GM20431 (cell line): Measurements from ENCODE around the gene SNF8.

Source experiments
- in situ Hi-C: fragments of 300-500 bp; cut with MseI, MboI; formaldehyde crosslinking; loops from one replicate; pipeline ENCODE4 v1.15.0; 2020; ENCODE audit warnings: low sequenced_read_pairs; ENCODE audit not compliant: unreplicated experiment

The SNF8 gene

DNA sequence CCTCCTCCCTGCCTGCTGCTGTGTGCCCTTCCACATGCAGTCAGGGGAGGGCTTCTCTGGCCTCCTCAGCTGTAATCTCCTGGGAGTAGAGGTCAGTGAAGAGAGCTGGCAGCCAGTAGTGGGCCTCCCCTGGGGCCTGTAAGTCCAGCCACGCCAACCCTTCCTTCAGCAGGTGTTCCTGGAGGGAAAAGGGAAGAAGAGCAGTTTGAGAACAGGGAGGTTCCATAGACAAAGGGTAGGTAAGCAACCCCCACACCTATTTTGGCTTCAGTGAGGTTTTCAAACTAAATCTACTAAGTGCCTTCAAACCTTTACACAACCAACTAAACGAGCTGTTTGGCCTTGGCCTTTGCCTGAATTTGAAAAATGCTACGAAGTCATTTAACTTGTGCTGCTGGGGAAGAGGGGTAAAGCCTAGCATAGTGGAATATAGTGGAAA, 14.2 kb downstream of the SNF8 start:
- in situ Hi-C loops: no loop called here

DNA sequence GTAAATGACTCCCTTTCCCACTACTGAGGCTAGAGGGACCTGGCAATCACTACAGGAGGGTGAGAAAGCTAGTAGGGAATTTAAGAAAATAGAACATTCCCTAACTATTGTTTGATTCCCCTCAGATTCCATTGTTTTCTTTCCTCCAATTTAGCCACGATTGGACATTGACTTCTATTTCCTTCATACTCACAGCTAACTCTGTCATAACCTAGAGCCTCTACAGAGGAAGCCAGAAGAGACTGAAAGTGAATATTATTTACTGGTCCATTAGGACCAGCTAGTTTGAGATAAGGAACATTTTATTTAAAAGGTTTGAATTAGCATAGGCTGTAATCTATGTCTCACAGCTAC, 14.9 kb downstream of the SNF8 start:
- in situ Hi-C loops: no loop called here

- in situ Hi-C loops: no loop called here
Measured at GRCh38 chr17:48928876-48929811, 15.5 kb downstream of the SNF8 start.

DNA sequence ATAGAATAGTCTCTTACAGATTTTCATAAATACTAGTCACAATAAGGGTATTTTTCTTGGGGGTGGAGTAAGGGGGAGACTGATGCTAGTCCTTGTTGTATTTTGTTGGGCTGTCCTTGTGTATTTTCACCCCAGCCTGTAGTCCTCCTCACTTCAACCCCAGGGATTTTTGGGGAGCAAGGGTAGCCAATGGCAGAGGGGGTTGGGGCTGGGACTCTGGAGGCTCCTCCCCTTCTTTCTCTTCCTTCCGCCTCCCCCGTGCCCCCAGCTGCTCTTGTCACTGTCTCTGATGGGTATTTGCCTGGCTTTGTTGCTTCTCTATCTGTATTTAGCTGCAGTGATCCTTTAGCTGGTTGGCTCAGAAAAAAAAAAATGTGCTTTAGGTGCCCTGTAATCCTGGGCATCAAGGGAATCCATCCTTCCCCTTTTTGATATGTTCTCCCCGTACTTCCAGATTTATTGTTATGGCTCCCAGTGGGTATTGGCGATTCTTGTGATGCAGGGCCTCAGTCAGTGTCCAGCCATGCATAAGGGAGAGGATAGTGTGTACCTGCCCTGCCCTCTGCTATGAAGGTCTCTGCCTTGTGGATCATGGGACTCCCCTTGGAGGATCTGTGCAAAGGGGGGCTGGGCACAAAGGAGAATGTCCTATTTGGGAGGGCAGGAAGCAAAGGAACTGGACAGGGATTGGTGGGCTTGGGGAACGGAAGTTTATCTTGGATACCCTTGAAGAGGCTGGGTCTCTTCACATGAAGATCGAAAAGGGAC, 16.5 kb downstream of the SNF8 start:
- in situ Hi-C loops: no loop called here

DNA sequence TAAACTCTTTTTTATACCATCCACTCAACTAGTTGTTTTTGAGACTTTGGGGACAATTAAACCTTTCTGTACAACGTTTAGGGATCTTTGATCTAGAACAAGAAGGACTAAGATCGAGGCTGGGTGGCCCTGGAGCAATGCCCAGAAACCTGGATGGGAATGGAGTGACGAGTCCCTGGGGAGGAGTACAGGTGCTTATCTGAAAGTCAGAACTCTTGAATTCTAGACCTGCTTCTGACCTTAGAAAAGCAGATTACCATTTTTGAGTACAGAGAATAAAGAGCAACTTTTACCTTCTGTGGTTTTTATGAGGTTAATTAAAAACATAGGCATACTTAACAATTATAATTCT, 18.7 kb downstream of the SNF8 start:
- in situ Hi-C loops: no loop called here

DNA sequence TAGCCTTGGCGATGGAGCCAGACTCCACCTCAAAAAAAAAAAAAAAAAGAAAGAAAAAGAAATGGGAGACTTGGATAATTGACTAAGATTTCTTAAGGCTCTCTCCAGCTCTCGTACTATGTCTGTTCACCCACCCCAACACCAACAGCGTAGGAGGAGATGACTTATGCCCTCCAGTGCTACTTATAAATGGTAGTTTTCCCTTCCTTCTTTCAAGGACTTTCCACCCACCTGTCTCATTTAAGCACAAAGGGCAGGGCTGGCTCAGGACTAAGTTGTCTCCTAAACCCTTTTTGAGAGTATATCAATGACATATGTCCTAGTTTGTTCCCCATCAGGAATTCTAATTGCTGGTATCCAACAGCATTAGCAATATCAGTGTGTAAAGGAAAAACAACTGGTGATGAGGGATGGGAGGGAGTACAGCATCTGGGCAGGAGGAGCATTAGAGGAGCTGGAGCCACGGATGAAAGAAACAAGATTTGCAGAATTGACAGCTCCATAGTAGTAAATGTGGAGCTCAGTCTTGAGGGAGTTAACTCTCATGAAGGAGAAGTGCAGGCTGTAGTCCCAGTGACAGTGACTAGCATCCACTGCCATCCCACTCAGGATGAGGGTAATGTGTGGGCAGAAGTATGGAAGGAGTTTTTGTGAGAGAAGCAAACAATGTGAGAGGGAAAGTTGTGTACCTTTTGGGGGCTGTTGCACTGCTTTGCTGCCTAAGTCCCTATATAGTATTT, 19.2 kb downstream of the SNF8 start:
- in situ Hi-C loops: no loop called here

DNA sequence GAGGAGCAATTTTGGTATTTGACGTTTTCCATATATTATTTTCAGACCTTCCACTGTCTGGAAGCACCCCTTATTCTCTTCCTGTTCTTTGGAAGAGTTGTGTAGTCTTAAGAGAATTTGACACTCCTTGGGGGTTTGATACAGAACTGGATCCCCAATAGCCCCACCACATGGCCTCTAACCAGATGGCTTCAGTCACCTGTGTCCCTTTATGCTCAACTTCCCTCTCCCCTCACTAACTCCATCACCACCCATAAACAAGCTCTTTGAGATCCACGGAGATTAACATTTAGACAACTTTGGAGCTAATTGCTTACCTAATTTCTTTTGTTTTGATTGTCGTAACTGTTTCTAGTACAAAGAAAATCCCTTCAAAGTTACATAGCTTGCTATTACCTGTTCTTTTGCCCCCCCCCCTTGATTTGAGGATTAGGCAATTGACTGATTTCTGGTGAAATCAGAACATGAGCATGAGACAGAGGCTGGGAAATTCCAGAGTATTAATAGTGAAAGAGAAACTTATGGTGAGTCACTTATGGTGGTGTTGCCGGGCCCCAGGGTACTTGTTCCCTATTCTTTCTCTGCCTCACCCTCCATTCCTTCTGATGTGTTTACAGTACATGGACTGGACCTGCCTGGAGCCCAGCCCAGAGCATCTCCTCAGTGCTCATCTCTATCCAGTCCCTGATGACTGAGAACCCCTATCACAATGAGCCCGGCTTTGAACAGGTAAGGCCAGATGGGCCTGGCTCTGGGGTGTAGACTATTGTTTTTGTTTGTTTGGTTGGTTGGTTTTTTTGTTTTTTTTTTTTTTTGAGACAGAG, 29.0 kb downstream of the SNF8 start:
- in situ Hi-C loops: no loop called here

DNA sequence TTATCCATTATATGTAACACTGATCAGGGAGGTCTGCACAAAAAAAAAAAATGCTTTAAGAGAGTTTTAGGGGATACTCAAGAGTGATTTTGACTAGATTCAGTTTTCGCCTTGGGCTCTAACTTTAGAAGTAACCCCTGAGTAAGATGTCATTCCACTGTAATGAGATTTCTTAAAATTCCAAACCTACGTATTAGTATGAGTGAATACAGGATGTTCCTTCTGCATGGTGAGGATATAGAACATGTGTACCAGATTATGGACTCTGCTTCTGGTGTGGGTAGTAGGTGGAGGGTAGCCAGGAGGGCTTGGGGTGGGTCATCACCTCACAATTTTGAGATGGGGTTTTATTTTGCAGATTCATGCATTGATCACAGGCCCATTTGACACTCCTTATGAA, 32.2 kb downstream of the SNF8 start:
- in situ Hi-C loops: no loop called here

DNA sequence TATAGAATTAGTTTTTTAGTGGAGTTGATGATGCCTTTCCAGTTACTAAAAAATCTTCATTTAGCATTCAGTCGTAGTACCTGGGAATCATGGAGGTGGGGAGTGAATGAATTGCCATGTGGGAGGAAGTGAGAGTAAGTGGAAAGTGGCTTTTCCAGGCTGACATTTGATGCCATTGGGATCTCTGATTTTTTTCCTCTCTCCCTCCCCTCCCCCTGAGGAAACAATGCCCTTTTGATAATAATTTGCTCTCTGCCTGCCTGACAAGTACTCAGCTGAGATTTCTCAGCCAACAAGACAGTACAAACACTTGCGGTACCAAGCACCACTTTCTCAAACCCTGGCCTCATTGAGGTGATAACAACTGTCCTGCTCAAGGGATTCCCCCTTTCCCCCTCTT, 34.3 kb downstream of the SNF8 start:
- in situ Hi-C loops: no loop called here

DNA sequence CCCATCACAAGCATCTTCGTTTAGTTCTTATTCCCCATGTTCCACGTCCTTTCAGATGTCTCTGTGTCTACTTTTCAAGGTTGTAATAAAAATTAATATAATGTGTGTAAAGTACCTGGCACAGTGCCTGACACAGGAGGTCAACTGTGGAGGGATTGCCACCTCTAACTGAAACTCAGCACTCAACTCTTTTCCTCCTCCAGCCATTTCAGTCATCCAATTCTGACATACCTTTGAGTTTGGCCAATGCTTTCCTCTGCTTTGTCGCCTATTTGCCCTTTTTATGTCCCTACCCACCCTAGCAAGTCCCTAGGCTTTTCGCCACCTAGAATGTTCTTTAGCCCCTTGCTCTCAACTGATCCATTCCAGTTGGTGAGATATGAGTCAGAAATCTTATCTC, 34.9 kb downstream of the SNF8 start:
- in situ Hi-C loops: no loop called here

GRCh38 chr17:48908853-48909394, 35.7 kb downstream of the SNF8 start:
- in situ Hi-C loops: no loop called here

GRCh38 chr17:48908047-48908843, 36.4 kb downstream of the SNF8 start, which contains the start of gene UBE2Z:
UBE2Z (plus strand) TSS chr17:48908407; CDS start chr17:48908504, 97 bp downstream.
- in situ Hi-C loops: no loop called here

- in situ Hi-C loops: no loop called here
Measured at GRCh38 chr17:48907713-48908046, 37.0 kb downstream of the SNF8 start.

- in situ Hi-C loops: no loop called here
Measured at GRCh38 chr17:48905987-48906515, 38.6 kb downstream of the SNF8 start.

- in situ Hi-C loops: no loop called here
Measured at GRCh38 chr17:48904428-48904827, 40.2 kb downstream of the SNF8 start.

GRCh38 chr17:48903401-48903800, 41.2 kb downstream of the SNF8 start:
- in situ Hi-C loops: no loop called here

DNA sequence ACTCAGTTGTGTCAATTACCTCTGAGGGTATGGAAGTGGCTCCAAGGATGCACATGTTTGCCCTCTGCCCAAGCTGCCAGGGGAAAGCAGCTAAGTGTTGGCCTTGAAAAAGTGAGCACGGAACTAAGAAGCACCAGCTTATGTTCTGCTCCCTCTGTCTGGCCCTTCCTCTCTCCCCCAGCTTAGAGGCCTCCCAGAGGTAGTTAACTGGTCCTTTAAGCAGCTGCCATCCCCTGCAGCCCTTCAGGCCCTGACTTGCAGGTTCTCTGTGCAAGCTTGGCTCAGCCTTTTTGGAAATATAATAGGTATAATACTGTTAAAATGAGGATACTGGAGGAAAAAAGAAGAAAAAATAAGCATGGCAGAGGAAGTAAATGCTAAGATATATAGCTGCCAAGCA, 43.4 kb downstream of the SNF8 start:
- in situ Hi-C loops: no loop called here

- in situ Hi-C loops: no loop called here
Measured at GRCh38 chr17:48894886-48895285, 49.8 kb downstream of the SNF8 start.
